Stimulated activated CD8-positive, alpha-beta memory T cell treated with anti-CD3 and anti-CD28 coated beads, Interleukin-2, amount 100 ng/mL, for 1 hour (primary cell): ENCODE data around the gene MIA.
"Not testable (repeated sequence)": the region's sequence is repeated elsewhere in the genome, so short reads cannot be mapped to it uniquely, and the experiment has no call there.

Experiments
- DNase-seq, 2 donors: peaks; one replicate each; pipeline ENCODE4 v3.0.0-alpha.2; 2020; ENCODE audit warnings: low read depth in 2 of 2

Gene MIA

GRCh38 chr19:40822704-40823553, 47.6 kb downstream of the MIA start:
- not testable (repeated sequence) for DNase-seq

- DNase-seq = not testable (repeated sequence)
Observed at GRCh38 chr19:40824916-40825315, 49.6 kb downstream of the MIA start.

- DNase-seq = not testable (repeated sequence)
Observed at GRCh38 chr19:40825460-40826095, 50.3 kb downstream of the MIA start.

- DNase-seq = not testable (repeated sequence)
Observed at GRCh38 chr19:40826312-40826698, 51.0 kb downstream of the MIA start.

- peak; percentile 39 to 46 for DNase-seq
Observed at GRCh38 chr19:40826699-40827385, 51.5 kb downstream of the MIA start.
